Thyroid gland (tissue), 4 donors: ENCODE measurements around the gene PAPPA2.

Experiments used
- CTCF ChIP-seq, 6 experiments: fragments of 200-600 bp in 3 of 6; fragments of 450-650 bp in 3 of 6; sonication (generic) in 3 of 6; IDR thresholded peaks; one replicate each; pipeline ENCODE4 v1.5.1; 2016 to 2019; ENCODE audit warnings: antibody characterized with exemption in 6 of 6, mild to moderate bottlenecking in 2 of 6, inconsistent platforms in 1 of 6, moderate library complexity in 1 of 6
- POLR2A ChIP-seq, 2 donors: fragments of 450-650 bp; IDR thresholded peaks; one replicate each; pipeline ENCODE4 v1.6.1; 2017; ENCODE audit warnings: antibody characterized with exemption in 2 of 2, mild to moderate bottlenecking in 2 of 2, moderate library complexity in 1 of 2

DNA sequence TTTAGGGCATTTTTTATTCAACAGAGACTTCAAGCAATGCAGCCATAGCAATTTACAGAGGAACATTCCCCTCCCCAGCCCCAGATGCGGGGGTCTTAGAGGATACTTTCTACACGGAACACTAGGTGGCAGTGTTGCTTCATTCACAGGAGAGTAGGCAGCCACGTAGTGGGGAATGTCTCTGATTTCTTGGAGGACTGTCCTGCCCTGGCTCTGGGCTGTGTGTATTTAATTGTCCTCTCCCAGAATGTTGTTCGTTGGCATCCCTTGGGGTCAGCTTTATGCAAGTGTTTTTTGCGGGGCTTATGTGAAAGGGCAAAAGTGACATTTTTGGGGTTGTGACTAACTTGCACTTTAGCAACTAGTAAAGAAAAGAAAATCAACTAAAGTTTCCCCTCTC is 96.9 kb downstream of the PAPPA2 start:
- TF ChIP-seq POLR2A (IDR thresholded peaks at IDR 0.05) (no peak), CTCF (IDR thresholded peaks at IDR 0.05) (peak; percentile 50 to 87 (median 73))
